Activated CD8-positive, alpha-beta T cell treated with anti-CD3 and anti-CD28 coated beads for 36 hours (primary cell): Measurements from ENCODE around the gene WDR3. TPM values are rescaled to one million over a fixed set of nuclear protein-coding genes. Genes with fewer than 3 reads are reported as not detected.

Experiments
- ATAC-seq: fragments of 200-7000 bp; cut with Tn5 transposase; one replicate; pipeline ENCODE4 v1.10.0; 2021; ENCODE audit warnings: mild to moderate bottlenecking, moderate library complexity
- CTCF ChIA-PET: fragments of 350-600 bp; sonication (Branson Sonifier 250); formaldehyde crosslinking; loops from one replicate; lab custom pipeline; 2021; ENCODE audit warnings: antibody characterized with exemption; lab: Charles Lee
- POLR2A ChIA-PET: fragments of 350-600 bp; sonication (Branson Sonifier 250); formaldehyde crosslinking; loops from one replicate; lab custom pipeline; 2021; ENCODE audit warnings: antibody characterized with exemption; lab: Charles Lee
- DNase-seq: peaks from one replicate; pipeline ENCODE4 v3.0.0-alpha.2; 2020
- H3K27ac Mint-ChIP-seq: one replicate; pipeline ENCODE4 v1.8.0; 2021; ENCODE audit warnings: mild to moderate bottlenecking, mixed read lengths
- H3K27me3 Mint-ChIP-seq: one replicate; pipeline ENCODE4 v1.8.0; 2021; ENCODE audit warnings: mixed read lengths
- H3K36me3 Mint-ChIP-seq: one replicate; pipeline ENCODE4 v1.8.0; 2021; ENCODE audit warnings: low read depth, mixed read lengths
- H3K4me1 Mint-ChIP-seq: one replicate; pipeline ENCODE4 v1.8.0; 2021; ENCODE audit warnings: low read depth, mixed read lengths
- H3K4me3 Mint-ChIP-seq: one replicate; pipeline ENCODE4 v1.8.0; 2021; ENCODE audit warnings: mild to moderate bottlenecking, moderate library complexity, mixed read lengths
- H3K9me3 Mint-ChIP-seq: one replicate; pipeline ENCODE4 v1.8.0; 2021; ENCODE audit warnings: mixed read lengths
- intact Hi-C: fragments of 100-400 bp; cut with micrococcal nuclease; formaldehyde crosslinking; loops from one replicate; pipeline ENCODE4 v1.10.0; 2022
- total RNA-seq, 2 experiments: library from RNA; stranded (reverse); gene quantifications; one replicate each; pipeline ENCODE4 v1.2.3, GENCODE V29; 2021
- TF ChIP-seq, protein P1 (sequence below): fragments of 200-600 bp; IDR thresholded peaks from one replicate; pipeline ENCODE4 v1.8.0; 2022; ENCODE audit warnings: antibody characterized with exemption, mild to moderate bottlenecking

Gene WDR3
- total RNA-seq, 2 experiments from 2014 or later = 61.6 to 63.0 TPM

DNA sequence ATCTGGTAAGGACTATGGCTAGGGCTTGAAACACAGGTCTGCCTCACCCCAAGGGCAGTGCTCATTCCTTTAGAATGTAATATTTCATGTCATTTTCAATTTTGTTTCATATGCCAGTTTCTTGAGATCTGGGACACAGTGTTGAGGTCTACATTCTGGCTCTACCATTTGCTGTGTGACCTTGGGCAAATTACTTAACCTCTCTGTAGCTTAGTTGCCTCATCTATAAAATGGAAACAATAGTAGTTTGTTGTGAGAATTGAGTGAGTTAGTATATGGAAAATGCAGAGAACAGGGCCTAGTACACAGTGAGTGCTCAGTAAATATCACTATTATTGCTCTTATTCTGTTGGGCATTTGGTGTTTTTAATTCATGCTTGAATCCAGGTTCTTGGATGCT lies 84.4 kb downstream of the WDR3 start:
- no peak for ATAC-seq
- Mint-ChIP-seq H3K36me3 (no peaks in the 10 kb centered on the region), H3K27ac (no peak overlapping the region), H3K4me1 (no peaks in the 10 kb centered on the region), H3K27me3 (peaks cover 7% of the 10 kb centered on the region), H3K4me3 (no peak overlapping the region), H3K9me3 (no peaks in the 10 kb centered on the region)
- TF ChIP-seq, protein P1, sequence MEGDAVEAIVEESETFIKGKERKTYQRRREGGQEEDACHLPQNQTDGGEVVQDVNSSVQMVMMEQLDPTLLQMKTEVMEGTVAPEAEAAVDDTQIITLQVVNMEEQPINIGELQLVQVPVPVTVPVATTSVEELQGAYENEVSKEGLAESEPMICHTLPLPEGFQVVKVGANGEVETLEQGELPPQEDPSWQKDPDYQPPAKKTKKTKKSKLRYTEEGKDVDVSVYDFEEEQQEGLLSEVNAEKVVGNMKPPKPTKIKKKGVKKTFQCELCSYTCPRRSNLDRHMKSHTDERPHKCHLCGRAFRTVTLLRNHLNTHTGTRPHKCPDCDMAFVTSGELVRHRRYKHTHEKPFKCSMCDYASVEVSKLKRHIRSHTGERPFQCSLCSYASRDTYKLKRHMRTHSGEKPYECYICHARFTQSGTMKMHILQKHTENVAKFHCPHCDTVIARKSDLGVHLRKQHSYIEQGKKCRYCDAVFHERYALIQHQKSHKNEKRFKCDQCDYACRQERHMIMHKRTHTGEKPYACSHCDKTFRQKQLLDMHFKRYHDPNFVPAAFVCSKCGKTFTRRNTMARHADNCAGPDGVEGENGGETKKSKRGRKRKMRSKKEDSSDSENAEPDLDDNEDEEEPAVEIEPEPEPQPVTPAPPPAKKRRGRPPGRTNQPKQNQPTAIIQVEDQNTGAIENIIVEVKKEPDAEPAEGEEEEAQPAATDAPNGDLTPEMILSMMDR = no peak
- intact Hi-C loops = no loop called here
- ChIA-PET POLR2A (no interaction called here), CTCF (no interaction called here)
- DNase-seq = no peak

Other genes with a start within 250 kb of the WDR3 start
- gene GDAP2, start 118 bp upstream of the WDR3 start, total RNA-seq = 10 to 100 TPM; 18.5 to 20.4 TPM